Neural cell (in vitro differentiated cells): ENCODE measurements around the gene ECT2L.

Source experiments
- EZH2 ChIP-seq: fragments of 200-600, 300-800 bp; shearing (Covaris generic), sonication (generic); IDR thresholded peaks from 2 replicates; pipeline ENCODE4 v1.6.1; 2014; ENCODE audit warnings: antibody characterized with exemption, low read length, borderline replicate concordance, mild to moderate bottlenecking; ENCODE audit not compliant: insufficient read depth, poor library complexity, severe bottlenecking
- POLR2AphosphoS5 ChIP-seq: IDR thresholded peaks from 2 replicates; pipeline ENCODE4 v1.6.1; 2012
- TF ChIP-seq, protein P1 (sequence below): fragments of 450-650 bp; IDR thresholded peaks from 2 replicates; pipeline ENCODE4 v1.5.1; 2014; ENCODE audit warnings: antibody characterized with exemption, mild to moderate bottlenecking, moderate library complexity; ENCODE audit not compliant: poor library complexity, severe bottlenecking

DNA sequence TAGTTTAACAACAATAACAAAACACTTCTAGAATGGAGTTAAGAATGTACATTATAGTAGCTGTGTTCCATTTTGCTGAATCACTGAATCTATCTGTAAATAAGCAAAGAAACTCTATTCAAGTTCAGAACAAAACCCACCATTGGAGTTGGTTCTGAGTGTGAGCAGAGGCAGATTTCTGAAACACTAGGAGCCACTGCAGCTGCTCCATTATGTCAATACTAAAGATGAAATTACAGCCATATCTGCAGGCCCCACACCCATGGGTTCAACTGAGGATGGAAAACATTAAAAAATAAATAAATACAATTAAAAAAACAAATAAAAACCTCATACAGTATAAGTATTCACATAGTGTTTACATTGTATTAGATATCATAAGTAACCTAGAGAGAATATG is 101.1 kb downstream of the ECT2L start:
- no peak for TF ChIP-seq EZH2
- TF ChIP-seq, protein P1, sequence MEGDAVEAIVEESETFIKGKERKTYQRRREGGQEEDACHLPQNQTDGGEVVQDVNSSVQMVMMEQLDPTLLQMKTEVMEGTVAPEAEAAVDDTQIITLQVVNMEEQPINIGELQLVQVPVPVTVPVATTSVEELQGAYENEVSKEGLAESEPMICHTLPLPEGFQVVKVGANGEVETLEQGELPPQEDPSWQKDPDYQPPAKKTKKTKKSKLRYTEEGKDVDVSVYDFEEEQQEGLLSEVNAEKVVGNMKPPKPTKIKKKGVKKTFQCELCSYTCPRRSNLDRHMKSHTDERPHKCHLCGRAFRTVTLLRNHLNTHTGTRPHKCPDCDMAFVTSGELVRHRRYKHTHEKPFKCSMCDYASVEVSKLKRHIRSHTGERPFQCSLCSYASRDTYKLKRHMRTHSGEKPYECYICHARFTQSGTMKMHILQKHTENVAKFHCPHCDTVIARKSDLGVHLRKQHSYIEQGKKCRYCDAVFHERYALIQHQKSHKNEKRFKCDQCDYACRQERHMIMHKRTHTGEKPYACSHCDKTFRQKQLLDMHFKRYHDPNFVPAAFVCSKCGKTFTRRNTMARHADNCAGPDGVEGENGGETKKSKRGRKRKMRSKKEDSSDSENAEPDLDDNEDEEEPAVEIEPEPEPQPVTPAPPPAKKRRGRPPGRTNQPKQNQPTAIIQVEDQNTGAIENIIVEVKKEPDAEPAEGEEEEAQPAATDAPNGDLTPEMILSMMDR, result no peak
- TF ChIP-seq POLR2AphosphoS5, result no peak
